G401.6 (cell line): Measurements from ENCODE around the gene SLC35A3.
"Not testable (repeated sequence)": the region's sequence is repeated elsewhere in the genome, so short reads cannot be mapped to it uniquely, and the experiment has no call there.

Source experiments
- FAIRE-seq: peaks from 2 replicates; lab custom pipeline; 2012; peaks lifted over from hg19 to GRCh38; lab: Jason Lieb, UNC

Gene SLC35A3

DNA sequence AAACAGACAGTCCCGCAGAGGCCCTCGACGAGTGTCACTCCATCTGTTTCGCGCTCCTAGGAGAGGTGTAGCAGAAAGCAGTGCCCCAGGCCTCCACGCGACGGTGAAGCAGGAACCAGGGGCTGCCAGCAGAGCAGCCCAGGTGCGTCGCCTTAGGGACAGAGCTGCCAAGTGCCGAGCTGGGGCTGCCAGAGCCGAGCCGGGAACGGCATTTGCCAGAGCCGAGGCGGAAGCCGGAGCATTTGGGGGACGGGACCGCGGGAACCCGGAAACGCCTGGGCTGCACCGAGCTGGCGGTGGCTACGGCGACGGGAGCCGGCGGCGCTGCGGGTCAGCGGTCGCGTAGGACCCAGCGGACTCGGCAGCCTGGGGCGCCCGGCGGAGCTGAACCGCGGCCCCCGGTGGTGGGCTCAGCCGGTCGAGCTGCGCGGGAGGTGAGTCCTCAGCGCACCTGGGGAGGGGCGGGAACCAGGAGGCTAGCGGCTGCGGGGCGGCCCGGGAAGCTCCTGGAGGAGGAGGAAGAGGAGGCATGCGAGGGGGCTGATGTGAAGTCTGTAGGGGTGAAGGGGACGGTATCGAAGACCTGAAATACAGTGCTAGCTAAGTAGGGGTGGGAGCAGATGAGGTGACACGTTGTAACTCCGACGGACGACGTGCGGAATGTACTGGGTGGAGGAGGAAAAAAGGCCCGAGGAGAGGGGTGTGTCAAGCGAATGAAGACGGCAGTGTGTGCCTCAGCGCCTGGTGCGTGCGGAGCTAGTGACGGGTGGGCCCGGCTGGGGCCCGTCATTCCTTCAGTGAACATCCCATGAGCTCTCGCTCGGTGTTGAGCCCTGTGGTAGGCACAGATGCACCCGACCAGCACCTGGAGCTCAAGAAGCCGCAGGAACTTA, at the start of gene SLC35A3:
SLC35A3 (plus strand) TSS at position 268 of the 893 bp plus-strand sequence. CDS start 23,559 bp downstream, outside the sequence.
- FAIRE-seq, result no peak

DNA sequence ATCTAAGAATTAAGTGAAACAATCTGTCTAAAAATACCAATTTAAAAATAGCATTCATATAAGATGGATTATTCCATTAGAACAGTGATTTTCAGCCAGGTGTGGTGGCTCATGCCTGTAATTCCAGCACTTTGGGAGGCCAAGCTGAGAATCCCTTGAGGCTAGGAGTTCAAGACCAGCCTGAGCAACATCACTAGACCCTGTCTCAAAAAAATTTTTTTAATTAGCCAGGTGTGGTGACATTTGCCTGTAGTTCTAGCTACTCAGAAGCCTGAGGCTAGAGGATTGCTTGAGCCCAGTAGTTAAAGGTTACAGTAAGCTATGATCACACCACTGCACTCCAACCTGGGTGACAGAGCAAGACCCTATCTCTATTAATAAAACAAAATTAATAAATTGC, 35.0 kb upstream of the SLC35A3 start:
- no peak for FAIRE-seq

DNA sequence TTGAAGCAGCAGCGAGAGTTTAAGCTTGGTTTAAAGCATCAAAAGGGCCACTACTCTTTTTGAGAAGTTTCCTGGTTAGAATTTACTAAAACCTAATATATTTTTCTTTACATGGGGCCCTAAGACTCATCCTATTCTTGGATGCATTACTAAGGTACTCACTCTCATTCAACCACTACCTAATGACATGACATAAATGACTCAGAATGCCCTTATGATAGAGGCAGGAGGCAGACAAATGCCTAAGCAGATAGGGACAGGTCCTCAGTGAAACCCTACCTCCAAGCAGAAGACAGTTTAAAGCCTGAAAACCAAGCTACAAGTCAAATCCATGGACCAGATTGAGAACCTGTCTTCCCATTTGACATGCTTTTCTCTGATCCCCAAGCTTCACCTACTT, 34.3 kb upstream of the SLC35A3 start:
- no peak for FAIRE-seq

DNA sequence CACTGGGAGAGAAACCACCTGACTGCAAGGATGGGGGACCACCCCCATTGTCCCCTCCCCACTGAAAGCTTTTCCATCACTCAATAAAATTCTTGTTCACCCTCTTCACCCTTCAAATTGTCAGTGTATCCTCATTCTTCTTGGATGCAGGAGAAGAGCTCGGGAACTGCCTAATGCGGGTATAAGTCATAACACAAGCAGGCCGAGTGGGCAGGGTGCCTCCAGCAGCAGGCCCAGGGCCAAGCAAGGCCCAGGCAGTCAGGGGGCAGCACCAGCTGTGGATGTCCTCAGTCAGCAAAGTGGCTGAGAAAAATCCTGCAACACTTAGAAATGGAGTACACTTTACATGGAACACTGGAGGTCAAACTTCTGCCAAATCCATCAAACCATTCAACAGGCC, 33.7 kb upstream of the SLC35A3 start:
- FAIRE-seq, result no peak

DNA sequence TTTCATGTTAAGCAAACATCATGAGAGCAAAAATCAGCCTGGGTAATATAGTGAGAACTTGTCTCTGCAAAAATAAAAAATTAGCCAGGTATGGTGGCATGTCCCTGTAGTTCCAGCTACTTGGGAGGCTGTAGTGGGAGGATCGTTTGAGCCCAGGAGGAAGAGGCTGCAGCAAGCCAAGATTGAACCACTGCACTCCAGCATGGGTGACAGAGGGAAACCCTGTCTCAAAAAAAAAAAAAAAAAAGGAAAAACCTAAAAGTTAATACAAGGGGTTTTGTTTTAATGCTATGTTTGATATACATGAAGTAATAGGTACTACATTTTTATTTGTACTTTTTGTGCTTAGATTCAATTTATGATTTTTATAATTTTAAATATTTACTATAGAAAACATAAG, 27.1 kb upstream of the SLC35A3 start:
- FAIRE-seq, result no peak

DNA sequence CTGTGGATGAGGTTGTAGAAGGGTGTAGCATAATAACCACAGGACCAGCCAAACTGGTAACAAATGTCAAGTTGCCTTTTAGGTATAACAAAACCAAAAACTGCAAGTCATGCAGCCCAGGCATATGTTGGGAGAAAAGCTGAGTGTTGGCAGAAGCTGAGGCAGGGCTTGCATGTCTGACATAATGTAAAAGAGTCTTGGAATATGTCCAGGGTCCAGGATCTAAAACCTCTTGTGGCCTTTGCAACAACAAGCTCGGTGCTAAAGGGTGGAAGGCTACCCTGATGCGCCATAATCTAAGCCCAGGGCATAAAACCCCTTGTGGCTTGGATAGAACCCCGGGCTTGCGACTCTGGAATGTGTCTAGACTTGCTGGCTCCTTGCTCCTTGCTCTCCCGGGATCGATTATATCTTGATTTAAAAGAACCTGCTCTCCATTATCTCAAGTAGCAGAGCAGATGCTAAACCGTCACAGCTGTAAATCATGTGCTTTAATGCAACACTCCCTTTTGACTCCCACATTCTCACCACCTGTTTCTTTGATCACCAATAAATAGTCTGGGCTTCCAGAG, 26.5 kb upstream of the SLC35A3 start:
- FAIRE-seq, result no peak

DNA sequence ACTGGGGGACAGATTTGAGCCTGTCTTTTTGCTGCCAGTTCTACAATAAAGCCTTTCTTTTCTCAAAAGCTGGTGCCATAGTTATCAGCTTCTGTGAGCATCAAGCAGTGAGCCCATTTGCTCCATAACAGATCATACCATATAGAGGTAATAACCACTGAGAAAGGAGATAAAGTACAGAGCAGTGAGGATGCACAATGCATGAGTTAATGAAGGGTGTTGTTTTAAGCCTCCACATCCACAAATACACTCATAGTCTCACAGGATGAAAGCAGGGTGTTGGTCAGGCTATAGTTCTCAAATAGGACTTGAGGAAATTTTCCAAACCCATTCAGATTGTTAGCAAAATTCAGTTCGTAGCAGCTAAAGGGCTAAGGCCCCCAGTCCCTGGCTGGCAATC, 25.6 kb upstream of the SLC35A3 start:
- FAIRE-seq, result no peak

DNA sequence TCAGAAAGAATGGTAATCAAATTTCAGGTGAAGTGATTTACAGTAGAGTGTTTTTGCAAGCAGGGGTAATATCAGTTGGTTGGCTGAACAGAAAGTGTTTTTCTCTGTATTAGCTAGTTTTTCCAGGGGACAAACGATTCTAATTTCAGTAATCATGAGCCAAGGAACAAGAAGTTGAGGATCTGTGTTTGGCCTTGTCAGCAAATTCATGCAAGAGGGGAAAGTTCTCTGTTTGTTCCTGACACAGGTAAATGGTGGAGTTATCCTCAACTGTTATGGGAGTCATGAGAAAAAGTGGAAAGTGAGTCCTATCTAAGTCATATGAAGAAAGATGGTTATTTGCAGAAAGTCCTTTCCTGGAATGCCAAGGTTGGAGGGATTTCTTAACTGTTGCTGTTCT, 24.6 kb upstream of the SLC35A3 start:
- no peak for FAIRE-seq

DNA sequence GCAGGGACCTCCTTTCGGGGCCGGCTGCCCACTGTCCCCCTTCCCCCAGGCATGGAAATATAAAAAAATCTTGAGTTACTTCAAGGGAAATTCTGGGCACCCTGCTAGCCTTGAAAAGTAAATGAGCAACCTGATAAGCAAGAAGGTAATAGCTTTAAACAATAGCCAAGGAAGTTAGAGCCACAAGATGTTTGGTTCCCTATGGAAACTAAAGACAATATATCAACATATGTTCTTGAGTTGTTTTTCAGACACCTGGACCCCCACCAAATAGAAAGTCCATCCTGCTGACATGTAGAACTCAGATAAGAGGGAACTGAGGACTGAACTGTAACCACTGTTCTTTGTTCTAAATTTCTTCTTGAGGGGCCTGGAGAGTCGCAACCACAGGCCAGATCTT, 19.3 kb upstream of the SLC35A3 start:
- FAIRE-seq, result no peak

DNA sequence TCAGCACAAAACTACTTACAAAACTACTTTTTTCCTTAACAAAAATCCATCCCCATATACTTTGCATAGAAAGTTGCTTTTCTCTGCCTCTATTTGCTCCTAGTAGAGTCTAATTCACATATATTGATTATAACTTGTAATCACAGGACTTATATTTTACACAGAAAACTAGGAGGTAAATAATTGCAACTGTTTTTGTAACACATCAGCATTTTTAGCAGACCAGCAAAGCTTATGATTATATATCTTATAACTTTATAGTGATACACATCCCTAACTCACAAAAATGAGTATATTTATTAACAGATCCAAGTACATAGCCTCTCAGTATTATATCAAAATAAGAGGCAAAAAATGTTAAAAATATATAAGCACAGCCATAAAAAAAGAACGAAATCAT, 17.3 kb upstream of the SLC35A3 start:
- FAIRE-seq, result no peak

DNA sequence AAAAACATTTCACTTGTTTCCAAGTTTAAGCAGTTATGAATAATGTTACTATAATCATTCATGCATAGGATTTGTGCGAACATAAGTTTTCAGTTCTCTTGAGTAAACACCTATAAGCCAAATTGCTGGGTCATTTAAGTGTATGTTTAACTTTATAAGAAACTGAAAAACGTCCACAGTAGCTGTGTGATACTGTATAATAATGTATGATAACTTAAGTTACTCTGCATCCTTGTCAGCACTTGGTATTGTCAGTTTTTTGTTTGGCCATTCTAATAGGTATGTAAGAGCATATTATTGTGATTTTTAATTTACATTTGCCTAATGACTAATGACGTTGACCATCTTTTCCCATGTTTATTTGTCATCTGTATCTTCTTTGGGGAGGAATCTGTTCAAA, 14.4 kb upstream of the SLC35A3 start:
- no peak for FAIRE-seq

DNA sequence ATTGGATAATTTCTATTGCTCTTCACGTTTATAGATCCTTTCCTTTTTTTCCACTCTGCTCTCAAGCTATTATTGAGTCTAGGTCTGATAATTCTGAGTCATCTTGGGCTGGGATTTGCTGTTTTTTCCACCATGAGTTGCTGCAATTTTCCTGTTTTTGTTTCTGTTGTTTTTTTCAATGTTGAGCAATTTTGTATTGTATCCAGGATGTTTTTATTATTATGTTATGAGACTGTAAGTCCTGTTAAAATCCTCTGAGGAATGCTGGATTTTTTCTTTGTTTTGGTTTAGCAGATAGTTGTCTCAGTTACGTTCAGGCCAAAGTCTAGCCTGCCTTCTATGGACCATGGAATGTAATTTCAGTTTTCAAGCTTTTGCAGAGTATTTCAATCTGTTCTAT, 13.0 kb upstream of the SLC35A3 start:
- FAIRE-seq, result no peak

DNA sequence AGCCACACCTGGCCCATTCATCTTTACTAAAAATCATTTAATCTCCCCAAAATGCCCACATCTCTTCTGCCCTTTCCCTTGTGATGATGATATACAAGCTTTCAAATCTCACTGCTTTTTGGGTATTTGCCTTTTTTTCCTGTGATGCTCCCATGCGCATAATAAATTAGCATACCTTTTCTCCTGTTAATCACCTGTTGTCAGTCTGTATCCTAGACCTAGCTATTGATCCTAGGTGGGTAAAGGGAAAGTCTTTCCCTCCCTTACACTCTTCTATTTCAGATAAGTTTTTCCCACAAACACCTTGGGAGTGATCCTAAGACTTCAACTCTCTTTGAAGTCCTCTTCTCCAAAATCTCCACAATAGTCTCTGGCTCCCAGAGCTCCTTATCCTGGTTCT, 12.0 kb upstream of the SLC35A3 start:
- no peak for FAIRE-seq

DNA sequence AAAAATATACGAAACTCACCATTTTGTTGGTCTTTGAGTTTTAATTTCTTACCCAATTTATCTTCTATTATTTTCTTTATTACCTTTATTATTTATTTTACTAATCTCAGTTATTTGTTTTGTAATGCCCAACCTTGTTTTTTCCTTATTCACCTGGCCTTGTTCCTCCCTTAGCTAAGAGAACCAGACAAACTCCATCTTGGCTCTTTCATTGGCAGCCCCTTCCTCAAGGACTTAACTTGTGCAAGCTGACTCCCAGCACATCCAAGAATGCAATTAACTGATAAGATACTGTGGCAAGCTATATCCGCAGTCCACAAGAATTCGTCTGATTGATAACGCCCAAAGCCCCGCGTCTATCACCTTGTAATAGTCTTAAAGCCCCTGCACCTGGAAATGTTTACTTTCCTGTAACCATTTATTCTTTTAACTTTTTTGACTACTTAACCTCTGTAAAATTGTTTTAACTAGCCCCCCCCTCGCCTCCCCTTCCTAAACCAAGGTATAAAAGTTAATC, 10.5 kb upstream of the SLC35A3 start:
- FAIRE-seq, result not testable (repeated sequence)

DNA sequence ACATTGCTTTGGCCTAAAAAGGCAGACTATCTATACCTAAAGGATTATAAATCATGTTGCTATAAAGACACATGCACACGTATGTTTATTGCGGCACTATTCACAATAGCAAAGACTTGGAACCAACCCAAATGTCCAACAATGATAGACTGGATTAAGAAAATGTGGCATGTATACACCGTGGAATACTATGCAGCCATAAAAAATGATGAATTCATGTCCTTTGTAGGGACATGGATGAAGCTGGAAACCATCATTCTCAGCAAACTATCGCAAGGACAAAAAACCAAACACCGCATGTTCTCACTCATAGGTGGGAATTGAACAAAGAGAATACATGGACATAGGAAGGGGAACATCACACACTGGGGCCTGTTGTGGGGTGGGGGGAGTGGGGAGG, 9.5 kb upstream of the SLC35A3 start:
- FAIRE-seq, result not testable (repeated sequence)

DNA sequence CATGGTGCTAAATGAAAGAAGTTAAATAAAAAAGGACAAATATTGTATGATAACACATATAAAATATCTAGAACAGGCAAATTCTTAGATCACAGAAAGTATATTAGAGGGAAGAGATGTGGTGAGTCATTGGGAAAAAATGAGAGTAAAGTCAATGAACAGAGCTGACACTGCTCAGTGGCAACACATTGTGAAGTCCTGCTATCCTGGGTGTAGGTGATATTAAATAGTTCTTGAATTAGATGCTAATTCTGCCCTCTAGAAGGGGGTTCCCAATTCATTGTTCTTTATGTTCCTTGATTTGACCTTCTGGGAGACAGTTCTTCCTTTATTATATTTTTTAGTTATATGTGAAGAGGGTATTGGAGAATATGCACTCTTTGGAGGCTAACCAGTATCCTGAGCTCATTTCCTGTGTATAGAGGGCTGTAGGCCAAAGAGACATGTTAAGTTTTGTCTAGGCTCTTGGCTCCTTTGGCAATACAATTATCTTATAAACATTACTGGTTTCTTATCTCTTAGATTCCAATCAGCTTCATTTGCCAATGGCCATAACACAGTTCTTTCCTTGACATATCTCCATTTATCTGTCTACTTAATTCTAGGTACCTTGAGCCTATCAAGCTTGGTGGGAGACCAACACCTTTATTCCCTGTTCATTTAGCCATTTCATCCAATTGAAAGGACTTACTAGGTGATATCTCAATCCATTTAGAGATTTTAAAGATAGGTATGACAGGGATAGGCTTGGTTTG, 6.6 kb upstream of the SLC35A3 start:
- no peak for FAIRE-seq

DNA sequence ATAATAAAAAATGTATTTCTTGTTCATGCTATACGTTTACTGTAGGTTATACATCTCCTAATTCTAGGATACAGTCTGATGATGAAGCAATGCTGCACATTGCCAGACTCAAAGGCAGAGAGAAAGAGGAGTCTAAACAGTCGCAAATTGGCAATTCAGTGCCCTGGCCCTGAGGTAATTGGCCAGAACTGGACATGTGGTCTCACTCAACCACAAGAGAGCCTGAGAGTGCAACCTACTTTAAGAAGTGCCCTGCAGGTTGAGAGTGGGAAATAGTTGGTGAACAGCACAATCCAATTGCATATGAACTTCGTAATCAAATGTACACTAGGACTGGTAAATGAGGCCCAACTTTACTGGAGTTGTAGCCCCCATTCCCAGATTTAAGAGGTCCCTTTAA, 5.0 kb upstream of the SLC35A3 start:
- FAIRE-seq, result no peak

DNA sequence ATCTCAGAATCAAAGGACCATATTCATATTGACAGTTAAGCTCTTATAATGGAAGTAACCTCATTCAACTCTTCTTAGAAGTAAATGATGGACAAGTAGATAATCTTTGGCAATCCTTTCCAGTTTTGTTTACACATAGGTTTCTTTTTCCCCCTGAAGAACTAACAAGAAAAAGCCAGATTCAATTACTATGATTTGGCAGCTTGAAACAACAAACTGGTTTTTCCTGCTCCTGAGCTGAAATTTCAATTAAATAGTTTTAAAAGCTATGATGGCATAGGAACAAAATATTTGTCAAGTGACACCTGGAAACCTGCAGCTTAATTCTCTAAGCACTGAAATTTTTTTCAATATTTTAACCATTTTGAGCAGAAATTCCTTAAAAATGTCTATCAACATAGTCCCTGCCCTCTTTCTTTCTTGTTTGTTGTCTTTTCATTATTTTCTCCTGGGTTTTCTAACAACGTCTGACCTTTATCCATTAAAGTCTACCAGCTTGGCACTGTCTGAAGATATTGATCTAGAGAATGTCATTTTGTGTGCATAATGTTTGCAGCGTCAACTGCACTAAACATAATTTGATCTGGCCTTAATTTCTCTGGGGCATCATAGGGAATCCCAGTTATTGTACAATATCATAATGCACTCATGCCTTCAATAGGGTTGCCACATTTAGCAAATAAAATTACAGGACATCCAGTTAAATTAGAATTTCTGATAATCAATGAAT, 4.0 kb upstream of the SLC35A3 start:
- no peak for FAIRE-seq

DNA sequence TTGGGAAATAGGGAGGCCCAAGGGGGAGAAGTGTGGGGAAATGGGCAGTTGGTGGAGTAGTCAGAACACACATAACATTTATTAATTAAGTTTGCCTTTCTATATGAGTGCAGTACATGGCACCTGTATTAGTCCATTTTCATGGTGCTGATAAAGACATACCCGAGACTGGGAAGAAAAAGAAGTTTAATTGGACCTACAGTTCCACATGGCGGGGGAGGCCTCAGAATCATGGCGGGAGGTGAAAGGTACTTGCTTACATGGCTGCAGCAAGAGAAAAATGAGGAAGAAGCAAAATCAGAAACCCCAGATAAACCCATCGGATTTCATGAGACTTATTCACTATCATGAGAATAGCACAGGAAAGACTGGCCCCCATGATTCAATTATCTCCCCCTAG, 1.6 kb upstream of the SLC35A3 start:
- FAIRE-seq, result no peak

DNA sequence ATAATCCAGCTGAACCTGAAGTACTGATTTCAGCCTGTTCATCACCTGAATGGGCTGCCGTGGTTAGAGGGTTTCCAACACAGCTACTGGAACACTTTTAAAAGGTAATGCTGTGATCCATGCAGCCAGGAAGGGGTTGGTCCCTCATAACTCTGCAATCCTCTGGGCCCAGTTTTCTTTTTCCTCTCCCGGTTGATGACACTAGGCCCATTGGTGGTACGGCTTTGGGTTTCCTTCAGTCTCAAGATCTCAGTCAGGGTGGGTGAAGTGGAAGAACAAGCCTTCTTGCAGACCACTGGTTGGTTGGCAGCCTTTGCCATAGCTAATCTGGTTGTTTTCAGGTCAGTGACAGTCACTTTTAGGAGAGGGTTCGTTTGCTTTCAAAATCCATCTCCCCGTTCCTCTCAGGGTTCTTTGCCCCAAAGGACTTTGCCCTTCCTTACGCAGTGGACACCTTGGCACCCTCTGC, 502 bp upstream of the SLC35A3 start:
- no peak for FAIRE-seq

DNA sequence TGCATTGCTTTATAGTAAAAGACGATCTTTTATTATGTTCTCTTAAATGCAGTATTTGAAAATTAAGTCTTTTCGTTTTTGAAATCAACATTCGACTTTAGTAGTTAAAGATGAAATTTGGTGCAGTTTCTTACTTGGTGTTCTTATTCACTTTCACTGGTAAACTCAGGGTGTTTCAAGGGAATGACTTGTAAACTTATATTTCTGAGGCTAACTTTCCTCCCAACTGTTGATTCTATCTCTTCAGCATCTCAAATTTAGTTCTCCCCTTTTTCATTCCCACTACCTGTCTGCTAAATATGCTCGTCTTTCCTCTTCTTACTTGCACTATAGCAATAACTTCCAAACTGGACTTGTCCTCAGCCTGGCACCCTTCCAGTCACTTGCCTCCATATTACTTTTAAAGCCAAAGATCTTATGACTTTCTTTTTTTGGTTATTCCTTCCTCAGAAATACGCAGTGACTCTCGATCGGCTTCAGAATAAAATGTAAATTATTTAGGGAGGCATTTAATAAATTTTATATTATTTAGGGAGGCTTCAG, 988 bp downstream of the SLC35A3 start:
- no peak for FAIRE-seq

DNA sequence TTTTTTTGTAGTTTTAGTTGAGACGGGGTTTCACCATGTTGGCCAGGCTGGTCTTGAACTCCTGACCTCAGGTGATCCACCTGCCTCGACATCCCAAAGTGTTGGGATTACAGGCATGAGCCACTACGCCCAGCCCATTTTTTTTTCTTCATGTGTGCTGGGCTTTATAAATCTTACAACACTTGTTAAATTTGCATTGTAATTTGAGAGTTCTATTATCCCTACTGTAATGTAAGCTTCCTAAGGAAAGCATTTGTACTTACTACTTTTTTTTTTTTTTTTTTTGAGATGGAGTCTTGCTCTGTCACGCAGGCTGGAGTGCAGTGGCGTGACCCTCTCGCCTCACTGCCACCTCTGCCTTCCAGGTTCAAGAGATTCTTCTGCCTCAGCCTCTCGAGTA, 2.3 kb downstream of the SLC35A3 start:
- not testable (repeated sequence) for FAIRE-seq
